H9 (cell line): ENCODE measurements around the gene HOXA7. TPM values are rescaled to one million over a fixed set of nuclear protein-coding genes. Genes with fewer than 3 reads are reported as not detected.

Experiments
- DNase-seq: peaks from one replicate; pipeline ENCODE4 v3.0.0-alpha.2; 2017
- H2AFZ ChIP-seq: one replicate; pipeline ENCODE4 v1.6.1; 2013; ENCODE audit warnings: mild to moderate bottlenecking, low read length, control low read depth, moderate library complexity
- H2AK5ac ChIP-seq: 2 replicates; pipeline ENCODE4 v1.6.1; 2013; ENCODE audit warnings: low read length, control low read depth, mixed read lengths; ENCODE audit not compliant: insufficient read length
- H2BK120ac ChIP-seq: one replicate; pipeline ENCODE4 v1.6.1; 2013; ENCODE audit warnings: low read depth, mild to moderate bottlenecking, low read length, control low read depth, inconsistent platforms; ENCODE audit not compliant: poor library complexity, severe bottlenecking
- H2BK12ac ChIP-seq: 2 replicates; pipeline ENCODE4 v1.6.1; 2013; ENCODE audit warnings: low read length, control low read depth, mixed read lengths, low read depth; ENCODE audit not compliant: insufficient read length
- H2BK15ac ChIP-seq: 2 replicates; pipeline ENCODE4 v1.6.1; 2013; ENCODE audit warnings: low read depth, low read length, control low read depth
- H2BK20ac ChIP-seq: one replicate; pipeline ENCODE4 v1.6.1; 2013; ENCODE audit warnings: low read depth, mild to moderate bottlenecking, low read length, control low read depth, inconsistent platforms; ENCODE audit not compliant: poor library complexity, severe bottlenecking
- H2BK5ac ChIP-seq: 2 replicates; pipeline ENCODE4 v1.6.1; 2013; ENCODE audit warnings: low read length, control low read depth, mixed read lengths; ENCODE audit not compliant: insufficient read length
- H3K14ac ChIP-seq: 2 replicates; pipeline ENCODE4 v1.6.1; 2013; ENCODE audit warnings: low read length, control low read depth; ENCODE audit not compliant: insufficient read depth
- H3K18ac ChIP-seq: 2 replicates; pipeline ENCODE4 v1.6.1; 2013; ENCODE audit warnings: low read depth, mild to moderate bottlenecking, mixed read lengths, low read length, control low read depth; ENCODE audit not compliant: insufficient read length
- H3K23ac ChIP-seq: 2 replicates; pipeline ENCODE4 v1.6.1; 2013; ENCODE audit warnings: low read length, control low read depth, mixed read lengths, low read depth; ENCODE audit not compliant: insufficient read length
- H3K23me2 ChIP-seq: 2 replicates; pipeline ENCODE4 v1.6.1; 2013; ENCODE audit warnings: low read depth, mild to moderate bottlenecking, mixed read lengths, low read length, control low read depth; ENCODE audit not compliant: insufficient read length, poor library complexity, severe bottlenecking
- H3K27ac ChIP-seq: 2 replicates; pipeline ENCODE4 v1.5.1; 2013; ENCODE audit warnings: low read length, control low read depth, mixed read lengths, low read depth; ENCODE audit not compliant: insufficient read length
- H3K27me3 ChIP-seq: 2 replicates; pipeline ENCODE4 v1.6.1; 2013; ENCODE audit warnings: low read length, control low read depth, inconsistent platforms; ENCODE audit not compliant: insufficient read depth
- H3K4ac ChIP-seq: 2 replicates; pipeline ENCODE4 v1.6.1; 2013; ENCODE audit warnings: low read depth, mild to moderate bottlenecking, control low read depth, inconsistent platforms, low read length, moderate library complexity
- H3K4me1 ChIP-seq: 2 replicates; pipeline ENCODE4 v1.6.1; 2013; ENCODE audit warnings: low read length, control low read depth, inconsistent platforms; ENCODE audit not compliant: insufficient read depth
- H3K4me2 ChIP-seq: 2 replicates; pipeline ENCODE4 v1.6.1; 2013; ENCODE audit warnings: low read length, control low read depth, mixed read lengths; ENCODE audit not compliant: insufficient read length, insufficient read depth
- H3K56ac ChIP-seq: 2 replicates; pipeline ENCODE4 v1.6.1; 2013; ENCODE audit warnings: low read depth, mild to moderate bottlenecking, mixed read lengths, low read length, control low read depth; ENCODE audit not compliant: insufficient read length
- H3K79me1 ChIP-seq: 2 replicates; pipeline ENCODE4 v1.6.1; 2013; ENCODE audit warnings: low read depth, mild to moderate bottlenecking, moderate library complexity, low read length, control low read depth, inconsistent platforms; ENCODE audit not compliant: insufficient read depth, poor library complexity, severe bottlenecking
- H3K79me2 ChIP-seq: 2 replicates; pipeline ENCODE4 v1.6.1; 2013; ENCODE audit warnings: low read length, control low read depth, inconsistent platforms; ENCODE audit not compliant: insufficient read depth
- H3K9ac ChIP-seq: 2 replicates; pipeline ENCODE4 v1.6.1; 2013; ENCODE audit warnings: low read length, control low read depth, mixed read lengths; ENCODE audit not compliant: insufficient read length; ENCODE audit errors: extremely low read depth
- H3K9me3 ChIP-seq: one replicate; pipeline ENCODE4 v1.6.1; 2013; ENCODE audit warnings: low read depth, low read length, inconsistent platforms; ENCODE audit not compliant: control insufficient read depth
- H3T11ph ChIP-seq: one replicate; pipeline ENCODE4 v1.6.1; 2013; ENCODE audit warnings: mild to moderate bottlenecking, low read length, control low read depth, inconsistent platforms
- H4K20me1 ChIP-seq: one replicate; pipeline ENCODE4 v1.6.1; 2013; ENCODE audit not compliant: control insufficient read depth, insufficient read length, insufficient read depth
- H4K5ac ChIP-seq: 2 replicates; pipeline ENCODE4 v1.6.1; 2013; ENCODE audit warnings: low read depth, mild to moderate bottlenecking, mixed read lengths, low read length, control low read depth; ENCODE audit not compliant: insufficient read length
- H4K8ac ChIP-seq: replicated peaks from 2 replicates; pipeline ENCODE4 v1.6.1; 2013; ENCODE audit warnings: low read length, control low read depth, mixed read lengths, low read depth; ENCODE audit not compliant: insufficient read length
- H4K91ac ChIP-seq: 2 replicates; pipeline ENCODE4 v1.6.1; 2013; ENCODE audit warnings: low read depth, mild to moderate bottlenecking, moderate library complexity, mixed read lengths, low read length, control low read depth; ENCODE audit not compliant: insufficient read length
- H3K27ac Mint-ChIP-seq, 3 experiments: 2 replicates in 2 of 3; 3 replicates in 1 of 3; pipeline ENCODE4 v1.8.0; 2020 to 2021; ENCODE audit warnings: mixed read lengths in 3 of 3, mild to moderate bottlenecking in 1 of 3, moderate library complexity in 1 of 3
- H3K27me3 Mint-ChIP-seq: 2 replicates; pipeline ENCODE4 v1.8.0; 2021; ENCODE audit warnings: low read depth, mild to moderate bottlenecking, moderate library complexity, mixed read lengths
- H3K36me3 Mint-ChIP-seq, 3 experiments: 2 replicates in 2 of 3; 3 replicates in 1 of 3; pipeline ENCODE4 v1.8.0; 2020 to 2021; ENCODE audit warnings: low read depth in 3 of 3, mixed read lengths in 3 of 3; ENCODE audit not compliant: insufficient read depth in 1 of 3
- H3K4me1 Mint-ChIP-seq, 2 experiments: 2 replicates each; pipeline ENCODE4 v1.8.0; 2020; ENCODE audit warnings: mixed read lengths in 2 of 2
- H3K4me3 Mint-ChIP-seq, 2 experiments: 2 replicates in 1 of 2; 3 replicates in 1 of 2; pipeline ENCODE4 v1.8.0; 2020 to 2021; ENCODE audit warnings: mild to moderate bottlenecking in 2 of 2, mixed read lengths in 2 of 2, moderate library complexity in 1 of 2
- H3K9me3 Mint-ChIP-seq, 2 experiments: 2 replicates in 1 of 2; 3 replicates in 1 of 2; pipeline ENCODE4 v1.8.0; 2020; ENCODE audit warnings: mild to moderate bottlenecking in 2 of 2, mixed read lengths in 2 of 2, moderate library complexity in 1 of 2
- CTCF ChIP-seq: fragments of 200-600 bp; sonication (generic); conservative IDR thresholded peaks from 3 replicates; pipeline ENCODE4 v1.8.0; 2021; ENCODE audit warnings: antibody characterized with exemption, mild to moderate bottlenecking
- WGBS: extraction: QIAGEN DNeasy Blood & Tissue Kit; methylation state at CpG from one replicate; pipeline ENCODE4 v1.1.7; 2013; ENCODE audit warnings: missing lambda C conversion rate, low lambda C conversion rate, mixed read lengths; ENCODE audit not compliant: insufficient read length; ENCODE audit errors: extremely low coverage; 5-methylcytosine and 5-hydroxymethylcytosine counted together
- total RNA-seq: library from RNA; stranded (reverse); gene quantifications from 2 replicates; pipeline ENCODE4 v1.2.1, GENCODE V29; 2021

The HOXA7 gene
- total RNA-seq, 1 experiment from 2014 or later: not detected

- peaks cover 98% of the 10 kb centered on the region for H3K27me3 Mint-ChIP-seq
- Histone ChIP-seq H3K79me2 (no peaks in the 10 kb centered on the region), H2BK15ac (no peak overlapping the region), H3K27me3 (peaks cover 97% of the 10 kb centered on the region), H4K8ac (no peak overlapping the region), H3K4ac (no peak overlapping the region), H2BK5ac (no peak overlapping the region), H2AFZ (no peak overlapping the region), H4K91ac (no peak overlapping the region), H3K14ac (no peak overlapping the region), H3K23ac (no peak overlapping the region), H4K5ac (no peak overlapping the region), H2AK5ac (no peak overlapping the region), H3K79me1 (no peaks in the 10 kb centered on the region), H3K9me3 (no peaks in the 10 kb centered on the region), H2BK120ac (no peak overlapping the region), H3K9ac (no peak overlapping the region), H3K18ac (no peak overlapping the region), H3K27ac (no peak overlapping the region), H2BK20ac (no peak overlapping the region), H3T11ph (no peak overlapping the region), H3K4me2 (no peak overlapping the region), H2BK12ac (no peak overlapping the region), H3K4me1 (no peaks in the 10 kb centered on the region), H3K23me2 (peaks cover 3% of the 10 kb centered on the region), H4K20me1 (no peaks in the 10 kb centered on the region), H3K56ac (no peak overlapping the region)
- H3K27ac Mint-ChIP-seq: no peak overlapping the region
- H3K36me3 Mint-ChIP-seq: peaks cover 0 to 5% (median 0%) of the 10 kb centered on the region in 3 experiments; a peak in 1 of 7 replicates
- no peak for TF ChIP-seq CTCF
- H3K9me3 Mint-ChIP-seq: peaks cover 0 to 7% of the 10 kb centered on the region in 2 experiments; a peak in 2 of 5 replicates
- no CpG with 5 or more reads among the region's 12 CpGs for WGBS
- DNase-seq: peak; percentile 59
- H3K4me1 Mint-ChIP-seq: peaks cover 3 to 14% of the 10 kb centered on the region in 2 experiments; a peak in 3 of 4 replicates
- H3K4me3 Mint-ChIP-seq: no peak overlapping the region
These were observed 39.3 kb downstream of the HOXA7 start for GRCh38 chr7:27116962-27117886.
